IMR-90 (cell line): ENCODE results near the gene ZNF277. TPM values are rescaled to one million over a fixed set of nuclear protein-coding genes. Genes with fewer than 3 reads are reported as not detected.

Source experiments
- ATAC-seq: fragments of 200-7000 bp; cut with Tn5 transposase; 2 replicates; pipeline ENCODE4 v1.9.1; 2020; ENCODE audit warnings: low read depth, mild to moderate bottlenecking, moderate library complexity
- BruUV-seq: library from RNA; stranded (reverse); fragments of 400-500 nt; replicated peaks from 2 replicates; lab custom pipeline; 2021; lab: Mats Ljungman, UMichigan
- CTCF ChIA-PET: fragments of 300-600 bp; formaldehyde crosslinking; extraction: SDS; loops from one replicate; lab custom pipeline; 2021; ENCODE audit warnings: antibody characterized with exemption; lab: Yijun Ruan, JAX
- POLR2A ChIA-PET: fragments of 300-600 bp; sonication (Branson Sonifier 250); formaldehyde crosslinking; loops from one replicate; lab custom pipeline; 2022; ENCODE audit warnings: antibody characterized with exemption; ENCODE audit not compliant: unreplicated experiment; lab: Charles Lee
- DNase-seq: peaks from one replicate; pipeline ENCODE4 v3.0.0; 2013
- H2AFZ ChIP-seq: replicated peaks from 2 replicates; pipeline ENCODE3; 2013; ENCODE audit warnings: low read length, mild to moderate bottlenecking; ENCODE audit not compliant: poor library complexity
- H2AK5ac ChIP-seq: 2 replicates; pipeline ENCODE4 v1.6.1; 2013; ENCODE audit warnings: low read depth, low read length, inconsistent platforms
- H2AK9ac ChIP-seq: replicated peaks from 2 replicates; pipeline ENCODE3; 2013; ENCODE audit warnings: mild to moderate bottlenecking, low read depth, low read length, moderate library complexity; ENCODE audit not compliant: poor library complexity
- H2BK120ac ChIP-seq: 2 replicates; pipeline ENCODE4 v1.6.1; 2013; ENCODE audit warnings: low read depth, low read length, inconsistent platforms
- H2BK15ac ChIP-seq: 3 replicates; pipeline ENCODE4 v1.6.1; 2013; ENCODE audit warnings: low read depth, low read length, inconsistent platforms
- H2BK20ac ChIP-seq: 2 replicates; pipeline ENCODE4 v1.6.1; 2013; ENCODE audit warnings: low read depth, mild to moderate bottlenecking, inconsistent platforms, low read length, moderate library complexity
- H2BK5ac ChIP-seq: 2 replicates; pipeline ENCODE4 v1.6.1; 2013; ENCODE audit warnings: mild to moderate bottlenecking, low read depth, low read length, inconsistent platforms; ENCODE audit not compliant: poor library complexity, severe bottlenecking
- H3K14ac ChIP-seq: replicated peaks from 2 replicates; pipeline ENCODE4 v1.6.1; 2013; ENCODE audit warnings: low read depth, low read length, inconsistent platforms
- H3K18ac ChIP-seq: 2 replicates; pipeline ENCODE4 v1.6.1; 2013; ENCODE audit warnings: low read depth, low read length, control low read depth
- H3K23ac ChIP-seq: 2 replicates; pipeline ENCODE4 v1.6.1; 2013; ENCODE audit warnings: low read depth, low read length, inconsistent platforms
- H3K27ac ChIP-seq: 2 replicates; pipeline ENCODE4 v1.5.1; 2013; ENCODE audit warnings: mild to moderate bottlenecking, control low read depth, low read length; ENCODE audit not compliant: insufficient read depth
- H3K27me3 ChIP-seq: 2 replicates; pipeline ENCODE4 v1.6.1; 2013; ENCODE audit warnings: low read length; ENCODE audit not compliant: control insufficient read depth, insufficient read depth
- H3K36me3 ChIP-seq: 2 replicates; pipeline ENCODE4 v1.6.1; 2013; ENCODE audit warnings: low read length, mixed read lengths; ENCODE audit not compliant: control insufficient read depth, insufficient read depth
- H3K4ac ChIP-seq: 2 replicates; pipeline ENCODE4 v1.6.1; 2013; ENCODE audit warnings: low read depth, low read length, inconsistent platforms
- H3K4me1 ChIP-seq: 2 replicates; pipeline ENCODE4 v1.6.1; 2013; ENCODE audit warnings: low read length, mixed read lengths; ENCODE audit not compliant: control insufficient read depth, insufficient read depth
- H3K4me2 ChIP-seq: 2 replicates; pipeline ENCODE4 v1.6.1; 2013; ENCODE audit warnings: low read depth, mild to moderate bottlenecking, control low read depth, low read length, moderate library complexity
- H3K4me3 ChIP-seq: 2 replicates; pipeline ENCODE4 v1.5.1; 2013; ENCODE audit warnings: low read depth, mild to moderate bottlenecking, control low read depth, low read length, moderate library complexity; ENCODE audit not compliant: insufficient read depth
- H3K56ac ChIP-seq: 2 replicates; pipeline ENCODE4 v1.6.1; 2013; ENCODE audit warnings: low read length, inconsistent platforms; ENCODE audit not compliant: insufficient read depth; ENCODE audit errors: extremely low read depth
- H3K79me1 ChIP-seq, 2 experiments: 2 replicates each; pipeline ENCODE4 v1.6.1; 2013; ENCODE audit warnings: low read length in 2 of 2, inconsistent platforms in 1 of 2, low read depth in 1 of 2
- H3K9ac ChIP-seq: 2 replicates; pipeline ENCODE4 v1.6.1; 2013; ENCODE audit warnings: low read depth, low read length, control low read depth
- H3K9me1 ChIP-seq: 2 replicates; pipeline ENCODE4 v1.6.1; 2013; ENCODE audit warnings: low read length, inconsistent platforms; ENCODE audit not compliant: insufficient read depth
- H3K9me3 ChIP-seq: 2 replicates; pipeline ENCODE4 v1.6.1; 2013; ENCODE audit warnings: low read length; ENCODE audit not compliant: control insufficient read depth, insufficient read depth
- H4K20me1 ChIP-seq: 2 replicates; pipeline ENCODE4 v1.6.1; 2013; ENCODE audit warnings: low read length, inconsistent platforms; ENCODE audit not compliant: insufficient read depth
- H4K5ac ChIP-seq: 2 replicates; pipeline ENCODE4 v1.6.1; 2013; ENCODE audit warnings: mild to moderate bottlenecking, low read depth, low read length, control low read depth
- H4K8ac ChIP-seq, 2 experiments: 2 replicates each; pipeline ENCODE4 v1.6.1; 2013; ENCODE audit warnings: low read depth in 2 of 2, low read length in 2 of 2, control low read depth in 1 of 2, inconsistent platforms in 1 of 2
- H4K91ac ChIP-seq: 2 replicates; pipeline ENCODE4 v1.6.1; 2013; ENCODE audit warnings: low read depth, low read length, inconsistent platforms; ENCODE audit not compliant: insufficient read depth
- BHLHE40 ChIP-seq: fragments of 150-350 bp; IDR thresholded peaks from 2 replicates; pipeline ENCODE4 v1.6.1; 2016; ENCODE audit warnings: mild to moderate bottlenecking, low read depth, low read length
- CEBPB ChIP-seq: IDR thresholded peaks from 2 replicates; pipeline ENCODE4 v1.6.1; 2012; ENCODE audit warnings: low read depth, low read length, improper control_type of control experiment
- CHD1 ChIP-seq: IDR thresholded peaks from 2 replicates; pipeline ENCODE4 v1.6.1; 2012; ENCODE audit warnings: low read depth, low read length, improper control_type of control experiment
- FOS ChIP-seq: fragments of 150-350 bp; IDR thresholded peaks from 2 replicates; pipeline ENCODE4 v1.6.1; 2016; ENCODE audit warnings: low read depth, low read length
- MAZ ChIP-seq: IDR thresholded peaks from 2 replicates; pipeline ENCODE4 v1.6.1; 2012; ENCODE audit warnings: low read depth, mild to moderate bottlenecking, low read length, improper control_type of control experiment, moderate library complexity, borderline replicate concordance
- NFE2L2 ChIP-seq: fragments of 150-350 bp; IDR thresholded peaks from 2 replicates; pipeline ENCODE4 v1.6.1; 2016; ENCODE audit warnings: low read depth, mild to moderate bottlenecking, low read length
- POLR2A ChIP-seq: IDR thresholded peaks from 2 replicates; pipeline ENCODE4 v1.6.1; 2012; ENCODE audit warnings: mild to moderate bottlenecking, low read depth, low read length
- RAD21 ChIP-seq: IDR thresholded peaks from 2 replicates; pipeline ENCODE4 v1.6.1; 2012; ENCODE audit warnings: low read length, improper control_type of control experiment
- RCOR1 ChIP-seq: IDR thresholded peaks from 2 replicates; pipeline ENCODE4 v1.6.1; 2012; ENCODE audit warnings: mild to moderate bottlenecking, low read length, improper control_type of control experiment; ENCODE audit not compliant: insufficient replicate concordance
- RFX5 ChIP-seq: IDR thresholded peaks from 2 replicates; pipeline ENCODE4 v1.8.0; 2012; ENCODE audit warnings: low read depth, mild to moderate bottlenecking, low read length, moderate library complexity
- SMC3 ChIP-seq: fragments of 150-350 bp; IDR thresholded peaks from 2 replicates; pipeline ENCODE4 v1.6.1; 2016; ENCODE audit warnings: low read depth, mild to moderate bottlenecking, antibody characterized with exemption, low read length, moderate library complexity
- WGBS, 2 experiments: methylation state at CpG; one replicate each; pipeline versions ENCODE4 v1.1.5 to v1.1.7; 2013; ENCODE audit warnings: missing lambda C conversion rate in 2 of 2; ENCODE audit not compliant: insufficient read length in 1 of 2; ENCODE audit errors: extremely low coverage in 2 of 2; 5-methylcytosine and 5-hydroxymethylcytosine counted together
- dilution Hi-C: fragments of 300-500 bp; cut with HindIII; formaldehyde crosslinking; loops from one replicate; pipeline ENCODE4 v1.14.3; 2018; ENCODE audit warnings: low sequenced_read_pairs; ENCODE audit not compliant: unreplicated experiment
- in situ Hi-C: fragments of 300-500 bp; cut with MboI; formaldehyde crosslinking; loops from 3 replicates; pipeline ENCODE4 v1.14.3; 2019; ENCODE audit warnings: low sequenced_read_pairs, inconsistent platforms, mixed read lengths
- intact Hi-C: fragments of 100-400 bp; cut with micrococcal nuclease; formaldehyde crosslinking; loops from 2 replicates; pipeline ENCODE4 v1.10.0; 2022
- polyA plus RNA-seq, 3 experiments: library from polyadenylated mRNA; depleted of rRNA; stranded (reverse); fragments of >200 nt; gene quantifications; 2 replicates each; pipeline ENCODE4 v1.2.3, GENCODE V29; 2012; ENCODE audit warnings: low replicate concordance in 1 of 3
- total RNA-seq: library from RNA; depleted of rRNA; stranded (reverse); fragments of >200 nt; gene quantifications from 2 replicates; pipeline ENCODE4 v1.2.3, GENCODE V29; 2012
- TF ChIP-seq, protein P1 (sequence below): conservative IDR thresholded peaks from 2 replicates; pipeline ENCODE4 v1.5.1; 2012; ENCODE audit warnings: mild to moderate bottlenecking, low read depth, low read length, improper control_type of control experiment
- TF ChIP-seq, protein P2 (sequence below): fragments of 150-350 bp; IDR thresholded peaks from 2 replicates; pipeline ENCODE4 v1.6.1; 2017; ENCODE audit warnings: mild to moderate bottlenecking, antibody characterized with exemption, low read length, low read depth
- TF ChIP-seq, protein P3 (sequence below): fragments of 150-350 bp; IDR thresholded peaks from 2 replicates; pipeline ENCODE4 v1.6.1; 2016; ENCODE audit warnings: low read depth, mild to moderate bottlenecking, low read length, moderate library complexity, borderline replicate concordance

ZNF277 gene
- total and polyA plus RNA-seq, 2 of the 4 experiments (the other 2 are of a cell fraction) = 7.3 to 21.3 TPM

- ChIA-PET POLR2A (no interaction called here), CTCF (no interaction called here)
- Histone ChIP-seq H2BK120ac (no peak overlapping the region), H3K4ac (no peak overlapping the region), H2AK9ac (no peak overlapping the region), H3K9me3 (no peaks in the 10 kb centered on the region), H3K14ac (no peak overlapping the region), H3K27ac (no peak overlapping the region), H2AK5ac (no peak overlapping the region), H4K91ac (no peak overlapping the region), H2BK5ac (no peak overlapping the region), H3K27me3 (no peaks in the 10 kb centered on the region), H3K9ac (no peak overlapping the region), H4K5ac (no peak overlapping the region), H2AFZ (no peak overlapping the region), H3K4me3 (no peak overlapping the region), H3K18ac (no peak overlapping the region), H3K79me1 (peaks cover 0 to 3% of the 10 kb centered on the region in 2 experiments; a peak in 1 of 4 replicates), H3K4me2 (no peak overlapping the region), H2BK15ac (no peak overlapping the region), H2BK20ac (no peak overlapping the region), H3K23ac (no peak overlapping the region), H4K8ac (no peak overlapping the region), H3K56ac (no peak overlapping the region), H4K20me1 (no peaks in the 10 kb centered on the region), H3K9me1 (peaks cover 4% of the 10 kb centered on the region; the same call in 1 of the 2 replicates), H3K36me3 (0 out of 2 replicates have a peak, but pooled peaks cover 3% of the 10 kb centered on the region), H3K4me1 (peaks cover 3% of the 10 kb centered on the region; the same call in 1 of the 2 replicates)
- TF ChIP-seq RFX5 = no peak
- no peak for TF ChIP-seq NFE2L2
- no peak for TF ChIP-seq POLR2A
- no peak for TF ChIP-seq MAZ
- TF ChIP-seq, protein P1, sequence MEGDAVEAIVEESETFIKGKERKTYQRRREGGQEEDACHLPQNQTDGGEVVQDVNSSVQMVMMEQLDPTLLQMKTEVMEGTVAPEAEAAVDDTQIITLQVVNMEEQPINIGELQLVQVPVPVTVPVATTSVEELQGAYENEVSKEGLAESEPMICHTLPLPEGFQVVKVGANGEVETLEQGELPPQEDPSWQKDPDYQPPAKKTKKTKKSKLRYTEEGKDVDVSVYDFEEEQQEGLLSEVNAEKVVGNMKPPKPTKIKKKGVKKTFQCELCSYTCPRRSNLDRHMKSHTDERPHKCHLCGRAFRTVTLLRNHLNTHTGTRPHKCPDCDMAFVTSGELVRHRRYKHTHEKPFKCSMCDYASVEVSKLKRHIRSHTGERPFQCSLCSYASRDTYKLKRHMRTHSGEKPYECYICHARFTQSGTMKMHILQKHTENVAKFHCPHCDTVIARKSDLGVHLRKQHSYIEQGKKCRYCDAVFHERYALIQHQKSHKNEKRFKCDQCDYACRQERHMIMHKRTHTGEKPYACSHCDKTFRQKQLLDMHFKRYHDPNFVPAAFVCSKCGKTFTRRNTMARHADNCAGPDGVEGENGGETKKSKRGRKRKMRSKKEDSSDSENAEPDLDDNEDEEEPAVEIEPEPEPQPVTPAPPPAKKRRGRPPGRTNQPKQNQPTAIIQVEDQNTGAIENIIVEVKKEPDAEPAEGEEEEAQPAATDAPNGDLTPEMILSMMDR = no peak
- no peak for TF ChIP-seq BHLHE40
- no peak for TF ChIP-seq CHD1
- TF ChIP-seq, protein P2, sequence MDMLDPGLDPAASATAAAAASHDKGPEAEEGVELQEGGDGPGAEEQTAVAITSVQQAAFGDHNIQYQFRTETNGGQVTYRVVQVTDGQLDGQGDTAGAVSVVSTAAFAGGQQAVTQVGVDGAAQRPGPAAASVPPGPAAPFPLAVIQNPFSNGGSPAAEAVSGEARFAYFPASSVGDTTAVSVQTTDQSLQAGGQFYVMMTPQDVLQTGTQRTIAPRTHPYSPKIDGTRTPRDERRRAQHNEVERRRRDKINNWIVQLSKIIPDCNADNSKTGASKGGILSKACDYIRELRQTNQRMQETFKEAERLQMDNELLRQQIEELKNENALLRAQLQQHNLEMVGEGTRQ = no peak
- TF ChIP-seq FOS = no peak
- TF ChIP-seq CEBPB = no peak
- TF ChIP-seq, protein P3, sequence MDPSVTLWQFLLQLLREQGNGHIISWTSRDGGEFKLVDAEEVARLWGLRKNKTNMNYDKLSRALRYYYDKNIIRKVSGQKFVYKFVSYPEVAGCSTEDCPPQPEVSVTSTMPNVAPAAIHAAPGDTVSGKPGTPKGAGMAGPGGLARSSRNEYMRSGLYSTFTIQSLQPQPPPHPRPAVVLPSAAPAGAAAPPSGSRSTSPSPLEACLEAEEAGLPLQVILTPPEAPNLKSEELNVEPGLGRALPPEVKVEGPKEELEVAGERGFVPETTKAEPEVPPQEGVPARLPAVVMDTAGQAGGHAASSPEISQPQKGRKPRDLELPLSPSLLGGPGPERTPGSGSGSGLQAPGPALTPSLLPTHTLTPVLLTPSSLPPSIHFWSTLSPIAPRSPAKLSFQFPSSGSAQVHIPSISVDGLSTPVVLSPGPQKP = no peak
- no peak for TF ChIP-seq RAD21
- TF ChIP-seq RCOR1 = no peak
- no peak for TF ChIP-seq SMC3
- DNase-seq (no peak), ATAC-seq (no peak)
- intact Hi-C loops (no loop called here), in situ Hi-C loops (no loop called here), dilution Hi-C loops (no loop called here)
- WGBS, 2 experiments = no CpG with 5 or more reads among the region's 4 CpGs
- no TSS peak for BruUV-seq
These were observed 86.9 kb downstream of the ZNF277 start for GRCh38 chr7:112293416-112293815.
